ENCODE results near the gene AUTS2.

AUTS2 gene

GRCh38 chr7:70114806-70115205, 516.5 kb downstream of the AUTS2 start:
- H3K27ac ChIP-seq (ENCODE audit: poor library complexity, severe bottlenecking), result no peak overlapping the region
- H3K36me3 ChIP-seq (ENCODE audit: low read depth), result no peaks in the 10 kb centered on the region
- H3K4me3 ChIP-seq (ENCODE audit: severe bottlenecking), result no peak overlapping the region
- no peak for ATAC-seq (ENCODE audit: low read depth)
- no peak for TF ChIP-seq CTCF (IDR thresholded peaks at IDR 0.05; ENCODE audit: poor library complexity, severe bottlenecking)
- H3K9me3 ChIP-seq (ENCODE audit: severe bottlenecking), result no peaks in the 10 kb centered on the region
- DNase-seq (ENCODE audit: low spot score), result no peak
- no peaks in the 10 kb centered on the region for H3K27me3 ChIP-seq (ENCODE audit: insufficient read depth, poor library complexity, severe bottlenecking)
- H3K4me1 ChIP-seq (ENCODE audit: insufficient read depth, poor library complexity, severe bottlenecking), result no peaks in the 10 kb centered on the region

- no peak overlapping the region for H3K27ac ChIP-seq (ENCODE audit: poor library complexity, severe bottlenecking)
- DNase-seq (ENCODE audit: low spot score) (no peak), ATAC-seq (ENCODE audit: low read depth) (no peak)
- no peaks in the 10 kb centered on the region for H3K4me1 ChIP-seq (ENCODE audit: insufficient read depth, poor library complexity, severe bottlenecking)
- H3K4me3 ChIP-seq (ENCODE audit: severe bottlenecking), result no peak overlapping the region
- no peaks in the 10 kb centered on the region for H3K9me3 ChIP-seq (ENCODE audit: severe bottlenecking)
- H3K27me3 ChIP-seq (ENCODE audit: insufficient read depth, poor library complexity, severe bottlenecking), result no peaks in the 10 kb centered on the region
- H3K36me3 ChIP-seq (ENCODE audit: low read depth), result no peaks in the 10 kb centered on the region
- no peak for TF ChIP-seq CTCF (IDR thresholded peaks at IDR 0.05; ENCODE audit: poor library complexity, severe bottlenecking)
Measured at GRCh38 chr7:70116244-70116643, 518.0 kb downstream of the AUTS2 start.

- Histone ChIP-seq H3K27me3 (ENCODE audit: insufficient read depth, poor library complexity, severe bottlenecking) (no peaks in the 10 kb centered on the region), H3K4me1 (ENCODE audit: insufficient read depth, poor library complexity, severe bottlenecking) (no peaks in the 10 kb centered on the region), H3K9me3 (ENCODE audit: severe bottlenecking) (no peaks in the 10 kb centered on the region), H3K36me3 (ENCODE audit: low read depth) (no peaks in the 10 kb centered on the region), H3K4me3 (ENCODE audit: severe bottlenecking) (no peak overlapping the region), H3K27ac (ENCODE audit: poor library complexity, severe bottlenecking) (no peak overlapping the region)
- ATAC-seq (ENCODE audit: low read depth) (no peak), DNase-seq (ENCODE audit: low spot score) (no peak)
- TF ChIP-seq CTCF (IDR thresholded peaks at IDR 0.05; ENCODE audit: poor library complexity, severe bottlenecking), result no peak
Measured at GRCh38 chr7:70116867-70117266, 518.6 kb downstream of the AUTS2 start.

GRCh38 chr7:70120851-70121250, 522.6 kb downstream of the AUTS2 start:
- Histone ChIP-seq H3K27me3 (ENCODE audit: insufficient read depth, poor library complexity, severe bottlenecking) (no peaks in the 10 kb centered on the region), H3K36me3 (ENCODE audit: low read depth) (no peaks in the 10 kb centered on the region), H3K4me1 (ENCODE audit: insufficient read depth, poor library complexity, severe bottlenecking) (no peaks in the 10 kb centered on the region), H3K9me3 (ENCODE audit: severe bottlenecking) (no peaks in the 10 kb centered on the region), H3K27ac (ENCODE audit: poor library complexity, severe bottlenecking) (no peak overlapping the region), H3K4me3 (ENCODE audit: severe bottlenecking) (no peak overlapping the region)
- TF ChIP-seq CTCF (IDR thresholded peaks at IDR 0.05; ENCODE audit: poor library complexity, severe bottlenecking), result no peak
- no peak for ATAC-seq (ENCODE audit: low read depth)
- DNase-seq (ENCODE audit: low spot score), result no peak

GRCh38 chr7:70131817-70132216, 533.5 kb downstream of the AUTS2 start:
- no peak for DNase-seq (ENCODE audit: low spot score)
- no peak overlapping the region for H3K4me3 ChIP-seq (ENCODE audit: severe bottlenecking)
- no peak overlapping the region for H3K27ac ChIP-seq (ENCODE audit: poor library complexity, severe bottlenecking)
- TF ChIP-seq CTCF (IDR thresholded peaks at IDR 0.05; ENCODE audit: poor library complexity, severe bottlenecking), result no peak
- H3K36me3 ChIP-seq (ENCODE audit: low read depth), result no peaks in the 10 kb centered on the region
- no peaks in the 10 kb centered on the region for H3K4me1 ChIP-seq (ENCODE audit: insufficient read depth, poor library complexity, severe bottlenecking)
- no peaks in the 10 kb centered on the region for H3K9me3 ChIP-seq (ENCODE audit: severe bottlenecking)
- no peaks in the 10 kb centered on the region for H3K27me3 ChIP-seq (ENCODE audit: insufficient read depth, poor library complexity, severe bottlenecking)
- no peak for ATAC-seq (ENCODE audit: low read depth)
